Measurements from ENCODE around the gene MAPT. TPM values are rescaled to one million over a fixed set of nuclear protein-coding genes. Genes with fewer than 3 reads are reported as not detected.

Gene MAPT
- total RNA-seq, 1 experiment from 2014 or later = 37.5 TPM

GRCh38 chr17:46074540-46074939, 180.2 kb downstream of the MAPT start:
- Histone ChIP-seq H4K20me1 (ENCODE audit: insufficient read depth) (peaks cover 29% of the 10 kb centered on the region), H3K9ac (ENCODE audit: low read length) (no peak overlapping the region), H3K4me3 (replicated peaks in 1 of 2; ENCODE audit: low read depth in 1 of 2, low read length in 2 of 2) (no peak overlapping the region), H3K9me2 (ENCODE audit: insufficient read depth) (no peaks in the 10 kb centered on the region), H3K27me3 (ENCODE audit: insufficient read depth, low read length) (no peaks in the 10 kb centered on the region), H3K4me2 (ENCODE audit: low read length) (no peak overlapping the region), H3K9me3 (ENCODE audit: control insufficient read depth in 1 of 2, insufficient read depth in 1 of 2, low read depth in 1 of 2, low read length in 2 of 2) (no peaks in the 10 kb centered on the region), H3K36me3 (ENCODE audit: control insufficient read depth in 1 of 2, insufficient read depth in 2 of 2, low read length in 2 of 2) (no peaks in the 10 kb centered on the region), H3K4me1 (ENCODE audit: control insufficient read depth in 1 of 2, insufficient read depth in 2 of 2, low read length in 2 of 2) (peaks cover 4 to 14% of the 10 kb centered on the region in 2 experiments; a peak in 2 of 4 replicates), H2AFZ (ENCODE audit: low read depth, low read length, poor library complexity, severe bottlenecking) (no peak overlapping the region), H3K79me2 (ENCODE audit: insufficient read depth, low read length) (peaks cover 82% of the 10 kb centered on the region), H3K27ac (ENCODE audit: low read depth, low read length) (no peak overlapping the region)
- BruUV-seq (replicated peaks) = no TSS peak
- POLR2A ChIA-PET = no interaction called here
- RAD21 ChIA-PET (ENCODE audit: low non-redundant PET in 1 of 2, low total read pairs in 2 of 2, uncharacterized antibody in 2 of 2, unreplicated experiment in 2 of 2) = no interaction called here
- no peak for TF ChIP-seq EZH2 (IDR thresholded peaks at IDR 0.05)
- no peak for TF ChIP-seq ZBTB33 (IDR thresholded peaks at IDR 0.05; ENCODE audit: extremely low read depth, insufficient replicate concordance, low read length)
- no peak for TF ChIP-seq ATF3 (IDR thresholded peaks at IDR 0.05)
- TF ChIP-seq SIN3A (IDR thresholded peaks at IDR 0.05; ENCODE audit: low read depth) = no peak
- TF ChIP-seq SRF (IDR thresholded peaks at IDR 0.05; ENCODE audit: low read depth) = no peak
- no peak for TF ChIP-seq EZH2phosphoT487 (IDR thresholded peaks at IDR 0.05; ENCODE audit: borderline replicate concordance)
- TF ChIP-seq EGR1 (IDR thresholded peaks at IDR 0.05; ENCODE audit: low read depth) = no peak
- TF ChIP-seq ZNF274 (IDR thresholded peaks at IDR 0.05; ENCODE audit: low read depth, low read length) = no peak
- no peak for TF ChIP-seq ZFX (IDR thresholded peaks at IDR 0.05)
- TF ChIP-seq REST (IDR thresholded peaks at IDR 0.05; ENCODE audit: low read depth) = no peak
- no peak for TF ChIP-seq FOSL1 (IDR thresholded peaks at IDR 0.05; ENCODE audit: low read depth)
- CTCF ChIA-PET = interaction anchor here (0.6 kb wide), 1 partner anchor 13 kb away, joined by 3 read pairs; no protein-coding TSS in a partner anchor
- no peak for ATAC-seq
- no peak for DNase-seq (ENCODE audit: low read depth, low spot score)
- intact Hi-C loops (cut with micrococcal nuclease) = no loop called here

Other genes starting within 250 kb of the MAPT start
- 0.12 TPM for gene CRHR1, start 110.2 kb upstream of the MAPT start, total RNA-seq (2021; ENCODE audit: unreplicated experiment)
- not detected for gene SPPL2C, start 49.7 kb upstream of the MAPT start, total RNA-seq (2021; ENCODE audit: unreplicated experiment)
- gene STH, start 104.7 kb downstream of the MAPT start, total RNA-seq (2021; ENCODE audit: unreplicated experiment) = not detected

Data from HCT116 (cell line).